NCI-H1417 treated with DMSO at 0.1 percent for 48 hours (cell line): ENCODE data around the gene CRLF1.

ENCODE experiments used
- DNase-seq: peaks from one replicate; lab custom pipeline; 2025; lab: John Stamatoyannopoulos, UW

CRLF1 gene, protein sequence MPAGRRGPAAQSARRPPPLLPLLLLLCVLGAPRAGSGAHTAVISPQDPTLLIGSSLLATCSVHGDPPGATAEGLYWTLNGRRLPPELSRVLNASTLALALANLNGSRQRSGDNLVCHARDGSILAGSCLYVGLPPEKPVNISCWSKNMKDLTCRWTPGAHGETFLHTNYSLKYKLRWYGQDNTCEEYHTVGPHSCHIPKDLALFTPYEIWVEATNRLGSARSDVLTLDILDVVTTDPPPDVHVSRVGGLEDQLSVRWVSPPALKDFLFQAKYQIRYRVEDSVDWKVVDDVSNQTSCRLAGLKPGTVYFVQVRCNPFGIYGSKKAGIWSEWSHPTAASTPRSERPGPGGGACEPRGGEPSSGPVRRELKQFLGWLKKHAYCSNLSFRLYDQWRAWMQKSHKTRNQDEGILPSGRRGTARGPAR

DNA sequence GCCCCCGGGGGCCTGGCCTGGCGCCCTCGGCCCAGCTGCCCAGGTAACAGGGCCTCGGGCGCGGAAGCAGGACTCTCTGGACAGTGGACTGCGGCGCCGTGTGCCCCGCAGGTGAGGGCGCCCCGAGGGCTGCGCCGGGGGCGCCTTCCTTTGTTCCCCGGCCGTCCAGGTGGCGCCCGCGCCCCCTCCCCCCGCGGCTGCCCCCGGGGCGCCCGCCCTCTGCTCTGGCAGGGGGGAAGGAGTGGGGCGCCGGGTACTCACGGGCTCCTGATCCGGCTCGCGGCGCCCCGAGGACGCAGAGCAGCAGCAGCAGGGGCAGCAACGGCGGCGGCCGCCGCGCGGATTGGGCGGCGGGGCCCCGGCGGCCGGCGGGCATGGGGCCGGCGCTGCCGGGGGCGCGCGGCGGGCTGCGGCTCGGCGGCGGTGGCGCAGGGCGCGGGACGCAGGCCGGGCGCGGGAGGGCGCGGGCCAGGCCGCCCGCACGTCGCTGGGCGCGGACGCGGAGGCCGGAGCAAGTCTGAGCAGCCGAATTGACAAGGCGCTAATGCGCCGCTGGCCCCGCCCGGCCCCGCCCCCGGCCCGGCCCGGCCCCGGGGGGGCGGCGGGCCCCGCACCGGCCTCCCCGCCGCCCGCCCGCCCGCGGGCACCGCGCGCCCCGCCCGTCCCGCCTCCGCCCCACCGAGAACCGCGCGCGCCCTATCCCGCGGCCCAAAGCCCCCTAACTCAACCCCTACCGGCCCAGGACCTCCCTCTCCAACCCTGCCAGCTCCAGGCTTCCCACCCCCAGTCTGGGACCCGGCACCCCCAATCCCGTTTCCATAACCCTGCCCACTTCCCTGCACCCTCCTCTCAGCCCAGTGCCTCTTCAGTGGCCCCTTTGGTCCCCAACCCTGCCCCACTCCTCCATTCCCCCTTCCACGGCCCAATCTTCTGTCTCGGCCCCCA lies at the start of gene CRLF1:
TSS of gene CRLF1 (minus strand) at position 519 of the 945 bp plus-strand sequence. CDS start at position 376, 143 bp downstream.
- no peak for DNase-seq

DNA sequence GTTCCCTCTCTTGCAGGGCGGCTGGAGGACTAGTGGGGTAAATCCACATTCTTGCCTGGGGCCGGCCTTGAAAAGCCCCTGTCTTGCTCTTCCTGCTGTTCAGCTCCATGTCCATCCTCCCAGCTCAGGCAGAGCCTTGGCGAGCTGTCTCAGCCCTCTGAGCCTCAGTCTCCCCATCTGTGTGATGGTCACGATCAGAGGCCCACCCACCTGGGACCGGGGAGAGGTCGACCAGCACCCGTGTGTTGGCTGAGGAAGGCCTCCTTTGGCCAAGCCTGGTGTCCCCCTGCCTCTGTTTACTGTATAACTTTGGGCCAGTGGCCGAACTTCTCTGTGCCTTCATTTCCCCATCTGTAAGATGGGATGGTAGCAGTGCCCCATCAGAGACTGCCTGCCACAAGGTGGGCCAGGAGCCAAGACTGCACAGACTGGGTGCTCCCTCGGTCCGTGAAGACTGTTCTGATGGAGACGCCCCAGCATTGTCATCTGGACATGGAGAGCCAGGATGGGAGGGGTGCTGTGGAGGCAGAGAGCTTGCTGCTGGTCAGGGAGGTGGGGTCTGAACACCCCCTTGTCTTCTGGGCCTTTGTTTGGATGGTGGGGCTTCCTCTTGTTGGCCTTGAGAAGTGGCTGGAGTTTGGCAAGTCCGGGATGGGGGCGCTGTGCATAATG lies 48.7 kb upstream of the CRLF1 start:
- no peak for DNase-seq

DNA sequence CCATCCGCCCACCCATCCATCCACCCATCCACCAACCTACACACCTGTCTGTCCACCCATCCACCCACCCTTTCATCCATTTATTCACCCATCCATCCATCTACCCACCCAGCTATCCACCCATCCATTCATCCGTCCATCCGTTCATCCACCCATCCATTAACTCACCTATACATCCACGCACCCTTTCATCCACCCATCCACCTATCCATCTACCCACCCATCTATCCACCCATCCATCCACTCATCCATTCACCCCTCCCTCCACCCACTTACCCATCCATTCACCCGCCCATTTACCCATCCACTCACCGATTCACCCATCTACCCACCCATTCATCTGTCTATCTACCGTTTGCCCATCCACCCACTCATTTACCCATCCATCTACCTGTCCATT lies 47.9 kb upstream of the CRLF1 start:
- no peak for DNase-seq

DNA sequence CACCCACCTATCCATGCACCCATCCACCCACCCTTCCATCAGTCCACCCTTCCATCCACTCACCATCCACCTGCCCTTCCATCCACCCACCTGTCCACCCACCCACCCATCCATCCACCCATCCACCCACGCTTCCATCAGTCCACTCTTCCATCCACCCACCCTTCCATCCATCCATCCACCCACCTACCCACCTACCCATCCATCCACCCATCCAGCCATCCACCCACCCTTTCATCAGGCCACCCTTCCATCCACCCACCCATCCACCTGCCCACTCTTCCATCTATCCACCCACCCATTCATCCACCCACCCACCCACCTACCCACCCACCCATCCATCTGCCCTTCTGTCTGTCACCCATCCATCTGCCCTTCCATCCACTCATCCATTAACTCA lies 47.3 kb upstream of the CRLF1 start:
- no peak for DNase-seq

DNA sequence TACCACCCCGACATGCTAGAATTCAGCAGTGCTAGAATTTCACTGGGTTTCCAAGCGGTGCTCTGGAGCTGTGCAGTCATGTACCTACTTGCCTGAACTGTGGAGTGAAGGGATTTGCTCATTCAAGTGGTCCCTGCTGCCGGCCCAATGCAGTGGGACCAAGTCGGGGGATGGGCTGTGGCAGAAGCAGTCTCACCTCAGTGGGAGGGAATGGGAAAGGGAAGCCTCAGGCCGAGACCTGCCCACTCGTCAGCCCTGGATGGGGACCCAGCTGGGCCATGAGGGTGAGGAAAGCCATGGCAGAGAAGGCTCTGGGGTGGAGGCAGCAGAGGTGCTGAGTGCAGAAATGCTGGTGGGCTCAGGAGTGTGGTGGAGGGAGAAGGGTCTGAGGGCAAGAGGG lies 45.1 kb upstream of the CRLF1 start:
- DNase-seq, result no peak

DNA sequence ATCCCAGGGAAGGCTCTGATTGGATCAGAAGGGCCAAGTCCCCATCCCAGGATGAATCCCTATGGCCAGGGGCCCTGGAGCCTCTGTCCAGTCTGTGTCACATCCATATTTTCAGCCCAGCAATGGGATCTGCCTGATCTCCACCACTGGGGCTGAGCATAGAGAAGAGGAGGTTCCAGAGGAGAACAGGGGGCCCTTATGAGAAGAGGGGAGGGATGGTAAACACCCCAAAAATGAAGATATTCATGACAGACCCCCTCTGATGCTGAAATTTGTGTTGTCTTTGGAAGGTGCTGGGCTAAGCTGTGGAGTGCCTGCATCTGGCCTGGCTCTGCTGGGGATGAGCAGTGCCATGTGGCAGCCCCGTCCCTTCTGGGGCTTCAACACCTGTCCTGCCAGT lies 44.7 kb upstream of the CRLF1 start:
- no peak for DNase-seq

DNA sequence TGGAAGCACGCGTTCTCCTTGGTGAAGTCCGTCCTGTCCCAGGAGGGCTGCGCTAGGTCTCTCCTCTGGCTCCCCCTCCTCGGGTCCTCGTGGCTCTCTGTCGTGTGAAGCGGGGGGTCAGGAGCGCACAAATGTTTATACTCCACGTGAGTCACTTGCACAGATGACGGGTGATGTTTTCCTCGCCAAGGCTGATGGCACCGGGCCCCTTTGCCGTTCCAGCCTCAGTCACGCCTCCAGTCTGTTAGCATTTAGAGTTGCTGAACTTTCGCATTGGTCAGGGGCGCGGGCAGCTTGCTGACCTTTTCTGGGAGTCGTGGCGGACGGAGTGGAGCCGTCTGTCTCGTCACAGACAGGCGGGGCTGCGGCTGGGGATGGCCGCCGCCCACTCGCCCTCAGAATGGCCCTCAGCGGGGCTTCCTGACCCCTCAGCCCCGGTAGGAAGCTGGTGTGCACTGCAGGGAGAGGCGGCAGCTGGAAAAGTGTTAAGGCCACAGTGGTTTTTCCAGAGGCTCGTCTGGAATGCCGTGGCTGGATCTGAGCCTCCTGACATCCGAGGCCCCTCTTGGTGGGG lies 44.0 kb upstream of the CRLF1 start:
- no peak for DNase-seq

DNA sequence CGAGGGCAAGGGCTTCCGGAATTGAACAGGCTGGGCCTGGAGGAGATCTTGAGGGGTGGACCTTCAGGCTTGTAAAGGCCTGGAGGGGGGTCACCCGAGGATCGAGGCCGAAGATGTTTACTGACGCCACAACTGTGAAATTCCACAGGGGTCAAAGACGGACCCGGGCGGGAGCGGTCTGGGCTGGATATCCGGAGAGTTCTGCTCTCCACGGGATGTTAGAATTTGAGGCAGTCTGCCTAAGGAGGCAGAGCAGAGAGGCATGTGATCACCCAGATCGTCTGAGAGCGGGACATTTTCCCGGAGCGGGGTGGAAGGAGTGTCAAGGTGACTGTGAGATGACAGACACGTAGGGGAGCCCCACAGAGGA lies 43.4 kb upstream of the CRLF1 start:
- DNase-seq, result no peak

DNA sequence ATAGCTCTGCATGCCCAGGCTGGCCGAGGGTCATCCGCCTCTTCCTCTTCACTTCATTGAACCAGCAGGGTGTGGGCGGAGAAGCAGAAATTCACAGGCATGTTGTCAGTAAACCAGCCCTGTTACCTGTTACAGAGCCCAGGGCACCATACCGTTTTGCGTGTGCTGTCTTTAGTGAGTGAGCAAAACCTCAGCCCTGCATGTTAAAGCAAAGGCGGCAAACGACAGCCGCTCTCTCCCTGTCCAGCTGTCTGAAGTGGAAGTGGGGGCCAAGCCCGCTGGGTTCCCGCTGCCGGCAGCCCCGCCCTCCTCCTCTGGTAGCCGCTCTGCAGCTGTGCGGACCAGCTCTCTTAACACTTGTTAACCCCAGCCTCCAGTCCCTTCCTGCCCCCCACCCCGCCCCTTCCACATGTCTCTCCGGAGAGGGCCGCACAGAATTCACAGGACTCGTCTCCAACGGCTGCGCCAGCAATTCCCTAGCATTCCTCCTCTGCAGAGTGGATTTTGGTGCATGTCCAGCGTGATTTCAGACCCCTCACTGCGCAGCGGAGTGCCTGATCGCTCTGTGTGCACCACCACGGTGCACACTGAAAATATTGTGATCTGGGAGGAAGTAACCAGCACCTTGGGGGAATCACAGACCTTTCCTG lies 42.9 kb upstream of the CRLF1 start:
- DNase-seq, result no peak

DNA sequence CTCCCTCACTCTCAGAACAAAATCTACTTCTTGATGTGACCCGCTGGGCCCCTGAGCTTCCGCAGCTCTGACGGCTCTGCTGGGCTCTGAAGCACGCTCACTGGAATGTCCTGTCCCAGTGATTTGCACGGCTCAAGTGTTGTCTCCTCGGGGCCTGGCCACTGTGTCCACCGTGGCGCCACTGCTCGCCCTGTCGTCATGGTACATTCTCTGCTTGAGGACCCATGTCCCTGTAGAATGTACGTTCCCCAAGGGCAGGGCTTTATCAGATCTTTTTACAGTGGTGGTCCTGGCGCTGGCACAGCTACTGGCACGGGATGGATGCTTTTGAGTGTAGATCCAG lies 42.3 kb upstream of the CRLF1 start:
- DNase-seq, result no peak

DNA sequence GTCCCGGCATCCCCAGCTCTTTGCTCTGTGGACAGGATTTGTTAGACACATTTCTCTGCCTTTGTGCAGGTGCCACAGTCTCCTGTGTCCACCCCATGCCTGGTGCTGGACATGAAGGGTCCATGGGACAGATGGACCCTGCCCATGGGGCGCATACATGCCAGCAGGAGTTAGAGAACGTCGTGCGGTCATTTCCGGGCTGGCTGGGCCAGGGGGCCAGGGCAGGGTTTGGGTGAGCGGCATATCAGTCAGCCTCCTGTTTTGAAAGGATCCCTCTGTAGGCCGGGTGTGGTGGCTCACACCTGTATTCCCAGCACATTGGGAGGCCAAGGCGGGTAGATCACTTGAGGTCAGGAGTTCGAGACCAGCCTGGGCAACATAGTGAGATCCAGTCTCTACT lies 41.2 kb upstream of the CRLF1 start:
- DNase-seq, result no peak

DNA sequence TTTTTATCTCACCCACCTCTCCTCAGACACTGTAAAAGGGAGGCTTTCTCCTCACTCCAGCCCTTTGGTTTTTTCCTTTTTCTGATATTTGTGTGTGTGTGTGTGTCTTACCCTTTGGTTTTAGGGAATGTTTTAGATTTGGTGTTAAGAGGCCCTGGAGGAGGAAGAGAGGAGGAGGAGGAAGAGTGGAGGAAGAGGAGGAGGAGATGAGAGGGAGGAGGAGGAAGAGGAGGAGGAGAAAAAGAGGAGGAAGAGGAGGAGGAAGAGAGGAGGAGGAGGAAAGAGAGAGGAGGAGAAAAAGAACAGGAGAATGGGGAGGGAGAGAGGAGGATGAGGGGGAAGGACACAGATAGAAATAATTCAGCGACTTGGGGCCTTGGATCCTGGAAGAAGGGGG lies 40.8 kb upstream of the CRLF1 start:
- no peak for DNase-seq

DNA sequence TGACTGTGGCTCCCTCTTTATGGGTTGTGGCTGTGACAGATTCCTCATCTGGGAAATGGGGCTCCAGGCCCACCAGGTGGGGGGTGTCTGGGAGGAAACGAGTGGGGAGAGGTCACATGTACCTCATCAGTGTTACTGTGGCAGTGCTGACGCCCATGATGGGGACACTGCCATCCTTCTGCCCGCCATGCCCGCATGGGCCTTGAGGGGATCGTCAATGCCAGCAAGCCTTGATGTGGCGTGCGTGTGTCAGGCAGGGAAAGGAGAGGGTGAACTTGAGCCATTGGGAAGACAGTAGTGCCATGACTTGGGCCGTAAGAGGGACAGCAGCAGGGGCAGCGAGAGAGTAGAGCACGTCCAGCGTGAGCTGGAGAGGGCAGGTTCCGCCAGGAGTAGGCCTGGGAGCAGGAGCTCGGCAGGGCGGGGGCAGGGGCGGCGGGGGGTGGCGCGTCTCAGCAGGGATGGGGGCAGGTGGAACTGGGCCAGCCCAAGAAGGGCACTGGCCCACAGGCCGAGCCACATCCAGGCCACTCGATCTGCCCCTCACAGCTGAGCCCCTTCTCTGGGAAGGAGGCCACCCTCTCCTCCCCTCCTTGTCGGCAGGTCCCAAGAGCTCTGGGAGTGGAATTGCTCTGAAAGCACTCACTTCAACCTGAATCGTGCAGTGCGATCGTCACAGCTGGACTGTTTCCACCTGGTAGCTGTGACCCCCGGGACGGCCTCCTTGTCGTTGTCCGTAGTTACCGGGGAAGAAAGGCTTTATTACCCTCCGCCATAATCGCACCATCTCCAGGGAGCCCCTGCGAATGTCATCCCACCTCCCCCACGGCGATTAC lies 40.2 kb upstream of the CRLF1 start:
- DNase-seq, result no peak

DNA sequence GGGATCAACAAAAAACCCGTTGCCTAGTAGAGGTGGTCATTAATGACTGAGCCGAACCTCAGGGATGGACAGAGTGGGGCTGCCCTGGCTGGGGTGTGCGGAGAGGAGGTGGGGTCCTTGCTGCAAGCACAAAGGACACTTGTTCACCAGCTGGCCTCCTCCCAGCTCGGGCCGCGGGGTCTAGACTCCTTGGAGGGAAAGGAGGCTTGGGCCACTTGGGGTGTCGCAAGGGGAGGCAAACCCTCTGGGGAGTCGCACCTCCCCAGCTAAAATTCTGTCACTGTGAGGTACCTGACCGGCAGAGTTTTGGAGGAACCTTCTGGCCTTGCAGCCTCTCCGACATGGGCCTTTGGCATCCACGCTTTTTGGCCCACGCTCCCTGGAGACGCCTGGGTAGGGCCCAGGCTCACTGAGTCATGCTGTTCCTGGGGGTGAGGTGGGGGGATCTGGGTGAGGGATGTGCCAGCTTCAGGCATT lies 38.5 kb upstream of the CRLF1 start:
- DNase-seq, result no peak

DNA sequence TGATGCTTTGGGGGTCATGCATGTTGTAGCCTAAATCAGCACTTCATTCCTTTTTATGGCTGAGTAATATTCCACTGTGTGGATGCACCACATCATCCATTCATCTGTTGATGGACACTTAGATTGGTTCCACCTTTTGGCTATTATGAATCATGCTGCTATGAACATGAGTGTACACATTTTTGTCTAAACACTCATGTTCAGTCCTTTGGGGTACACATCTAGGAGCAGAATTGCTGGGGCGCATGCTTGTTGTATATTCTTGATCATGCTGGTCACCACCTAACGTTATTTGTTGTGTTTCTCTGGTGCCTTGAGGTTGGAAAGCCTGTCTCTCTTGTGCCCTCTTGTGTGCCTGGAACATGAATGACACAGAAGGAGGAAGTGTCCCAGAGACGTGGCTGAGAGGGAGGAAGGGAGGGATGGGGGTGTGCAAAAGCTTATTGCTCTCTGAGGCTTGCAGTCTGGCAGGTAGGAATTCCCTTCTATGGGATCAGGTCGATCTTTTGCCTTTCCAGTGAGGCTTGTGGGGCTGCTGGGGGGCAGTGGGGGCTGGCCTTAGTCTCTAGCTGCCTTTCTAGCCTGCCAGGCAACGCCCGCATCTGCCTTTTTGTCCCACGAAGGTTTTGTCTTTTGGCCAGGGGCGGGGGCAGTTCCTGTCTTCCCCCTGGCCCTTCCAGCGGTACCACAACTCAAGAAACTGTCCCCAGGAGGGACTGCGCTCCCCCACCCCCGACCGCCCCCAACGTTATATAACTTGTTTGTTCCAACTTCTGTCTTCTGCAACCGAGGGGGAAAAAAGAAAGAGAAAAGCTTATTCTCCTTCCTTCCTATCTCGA lies 37.8 kb upstream of the CRLF1 start:
- no peak for DNase-seq

DNA sequence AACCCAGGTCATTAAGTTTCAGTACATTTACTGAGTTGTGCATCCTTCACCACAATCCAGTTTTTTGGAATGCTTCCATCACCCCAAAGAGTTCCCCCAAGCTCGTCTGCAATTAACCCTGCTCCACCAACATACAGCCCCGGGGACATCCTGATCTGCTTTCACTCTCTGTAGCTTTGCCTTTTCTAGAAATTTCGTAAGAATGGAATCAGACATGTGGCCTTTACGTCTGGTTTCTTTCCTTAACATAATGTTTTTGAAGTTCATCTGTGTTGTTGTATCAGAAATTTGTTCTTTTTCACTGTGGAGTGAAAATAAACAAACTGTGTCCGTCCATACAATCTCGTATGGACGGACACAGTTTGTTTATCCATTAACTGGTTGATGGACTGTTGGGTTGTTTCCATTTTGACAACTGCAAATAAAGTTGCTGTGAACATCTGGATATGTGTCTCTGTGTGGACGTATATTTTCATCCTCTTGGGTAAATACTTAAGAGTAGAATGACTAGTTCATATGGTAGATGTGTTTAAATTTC lies 33.2 kb upstream of the CRLF1 start:
- no peak for DNase-seq

DNA sequence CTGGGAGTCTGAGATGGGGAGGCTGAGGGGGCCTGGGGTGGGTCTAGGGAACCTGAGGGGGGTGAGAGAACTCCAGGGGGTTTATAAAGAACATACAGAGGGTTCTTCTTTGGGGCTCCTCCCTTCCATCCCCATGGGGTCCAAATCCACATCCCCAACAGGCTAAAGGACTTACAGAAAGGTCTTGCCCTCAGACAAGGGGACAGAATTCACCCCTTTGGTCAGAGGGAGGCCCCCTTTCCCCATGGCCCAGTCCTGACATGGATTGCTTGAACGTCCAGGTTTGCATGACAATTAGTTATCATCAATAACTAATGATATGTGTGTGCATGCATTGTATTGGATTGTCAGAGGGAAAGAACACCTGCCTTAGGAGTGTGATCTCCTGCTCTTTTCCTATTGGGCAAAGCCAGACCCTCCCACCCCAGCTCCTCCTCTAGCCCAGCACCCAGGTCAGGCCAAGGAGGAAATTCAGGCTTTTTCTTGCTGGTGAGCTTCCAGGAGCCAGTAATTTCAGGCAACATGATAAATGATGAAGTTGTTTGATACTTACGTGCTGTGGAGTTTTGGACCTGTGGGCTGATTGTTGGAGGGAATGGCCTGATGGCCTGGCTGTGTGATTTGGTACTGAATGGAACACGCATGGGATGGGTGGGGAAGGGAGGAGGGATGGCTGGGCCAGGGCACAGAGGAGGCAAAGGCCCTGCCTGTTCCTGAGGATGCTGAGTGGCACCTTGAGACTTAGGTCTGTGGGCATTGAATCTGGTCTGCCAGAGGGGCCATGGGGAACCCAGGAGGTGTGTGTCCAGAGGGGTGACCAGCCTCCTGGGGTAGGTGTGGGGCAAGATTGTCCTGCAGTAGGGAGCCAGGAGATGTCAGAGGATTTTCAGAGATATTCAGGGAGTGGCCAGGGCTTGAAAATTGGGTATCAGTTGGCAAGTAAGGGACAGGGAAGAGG lies 31.4 kb upstream of the CRLF1 start:
- DNase-seq, result no peak

DNA sequence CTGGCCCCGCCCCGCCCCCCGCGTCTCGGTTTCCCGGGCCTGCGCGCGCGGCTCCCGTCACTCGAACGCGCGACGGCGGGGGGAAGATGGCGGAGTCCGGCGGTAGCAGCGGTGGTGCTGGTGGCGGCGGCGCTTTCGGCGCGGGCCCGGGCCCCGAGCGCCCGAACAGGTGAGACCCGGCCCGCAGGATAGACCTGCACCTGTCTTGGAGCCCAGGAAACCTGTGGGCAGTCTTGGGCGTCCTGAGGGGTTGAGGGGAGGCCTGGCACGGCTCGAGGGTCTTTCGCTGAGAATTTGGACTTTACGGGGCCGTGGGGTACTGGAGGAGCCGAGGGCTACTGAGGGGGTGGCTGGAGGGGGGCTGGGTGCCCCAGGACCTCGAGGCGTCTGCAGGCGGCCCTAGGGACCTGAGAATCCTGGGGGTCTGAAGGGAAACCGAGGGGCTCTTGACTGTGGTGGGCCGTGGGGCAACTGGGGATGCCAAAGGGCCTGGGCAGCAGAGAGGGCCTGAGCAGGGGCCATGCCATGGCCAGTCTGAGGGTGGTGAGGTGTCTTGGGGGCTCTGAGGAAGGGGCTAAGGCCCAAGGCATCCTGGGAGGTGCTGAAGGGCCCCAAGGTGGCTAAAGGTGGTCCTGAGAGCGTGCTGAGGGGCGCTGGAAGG lies 30.5 kb upstream of the CRLF1 start, which contains the start of gene KLHL26:
TSS of gene KLHL26 (plus strand) at position 60 of the 661 bp plus-strand sequence. CDS start at position 87, 27 bp downstream.
- DNase-seq, result no peak
